ENCODE results near the gene RAMP2.
"Not testable (repeated sequence)": the region's sequence is repeated elsewhere in the genome, so short reads cannot be mapped to it uniquely, and the experiment has no call there.

The RAMP2 gene

GRCh38 chr17:42754782-42755181 lies 6.2 kb upstream of the RAMP2 start:
- no peak for TF ChIP-seq SUZ12 (IDR thresholded peaks at IDR 0.05; ENCODE audit: extremely low read depth, insufficient read depth, insufficient read length)
- no peak for TF ChIP-seq YY1 (IDR thresholded peaks at IDR 0.05; ENCODE audit: insufficient read depth, insufficient read length)
- no peak for TF ChIP-seq ZNF274 (IDR thresholded peaks at IDR 0.05; ENCODE audit: low read depth, low read length)
- Histone ChIP-seq H3K9ac (ENCODE audit: insufficient read length, low read depth) (no peak overlapping the region), H3K27me3 (ENCODE audit: insufficient read depth, insufficient read length) (peaks cover 5% of the 10 kb centered on the region), H3K4me1 (ENCODE audit: insufficient read depth, insufficient read length) (no peaks in the 10 kb centered on the region), H3K4me3 (ENCODE audit: insufficient read length, low read depth) (no peak overlapping the region), H3K9me3 (ENCODE audit: insufficient read depth, low read length) (no peaks in the 10 kb centered on the region), H3K36me3 (ENCODE audit: insufficient read depth, insufficient read length, low read length) (no peaks in the 10 kb centered on the region)
- DNase-seq (ENCODE audit: low read depth, low spot score) = no peak

GRCh38 chr17:42759982-42760651 lies 910 bp upstream of the RAMP2 start:
- Histone ChIP-seq H3K9me3 (ENCODE audit: insufficient read depth, low read length) (no peaks in the 10 kb centered on the region), H3K4me3 (ENCODE audit: insufficient read length, low read depth) (peak overlapping the region; percentile 45), H3K36me3 (ENCODE audit: insufficient read depth, insufficient read length, low read length) (no peaks in the 10 kb centered on the region), H3K9ac (ENCODE audit: insufficient read length, low read depth) (peak overlapping the region; percentile 78), H3K4me1 (ENCODE audit: insufficient read depth, insufficient read length) (peaks cover 12% of the 10 kb centered on the region), H3K27me3 (ENCODE audit: insufficient read depth, insufficient read length) (peaks cover 29% of the 10 kb centered on the region)
- no peak for DNase-seq (ENCODE audit: low read depth, low spot score)
- no peak for TF ChIP-seq SUZ12 (IDR thresholded peaks at IDR 0.05; ENCODE audit: extremely low read depth, insufficient read depth, insufficient read length)
- no peak for TF ChIP-seq YY1 (IDR thresholded peaks at IDR 0.05; ENCODE audit: insufficient read depth, insufficient read length)
- no peak for TF ChIP-seq ZNF274 (IDR thresholded peaks at IDR 0.05; ENCODE audit: low read depth, low read length)

GRCh38 chr17:42761638-42762037 lies 611 bp downstream of the RAMP2 start:
- Histone ChIP-seq H3K4me3 (ENCODE audit: insufficient read length, low read depth) (peak overlapping the region; percentile 45), H3K27me3 (ENCODE audit: insufficient read depth, insufficient read length) (peaks cover 29% of the 10 kb centered on the region), H3K36me3 (ENCODE audit: insufficient read depth, insufficient read length, low read length) (no peaks in the 10 kb centered on the region), H3K4me1 (ENCODE audit: insufficient read depth, insufficient read length) (peaks cover 12% of the 10 kb centered on the region), H3K9ac (ENCODE audit: insufficient read length, low read depth) (peak overlapping the region; percentile 78), H3K9me3 (ENCODE audit: insufficient read depth, low read length) (no peaks in the 10 kb centered on the region)
- DNase-seq (ENCODE audit: low read depth, low spot score) = no peak
- no peak for TF ChIP-seq YY1 (IDR thresholded peaks at IDR 0.05; ENCODE audit: insufficient read depth, insufficient read length)

GRCh38 chr17:42766124-42766523 lies 5.1 kb downstream of the RAMP2 start:
- no peaks in the 10 kb centered on the region for H3K9me3 ChIP-seq (ENCODE audit: insufficient read depth, low read length)
- TF ChIP-seq YY1 (IDR thresholded peaks at IDR 0.05; ENCODE audit: insufficient read depth, insufficient read length) = no peak
- no peak for TF ChIP-seq ZNF274 (IDR thresholded peaks at IDR 0.05; ENCODE audit: low read depth, low read length)
- no peak for TF ChIP-seq SUZ12 (IDR thresholded peaks at IDR 0.05; ENCODE audit: extremely low read depth, insufficient read depth, insufficient read length)
- no peaks in the 10 kb centered on the region for H3K36me3 ChIP-seq (ENCODE audit: insufficient read depth, insufficient read length, low read length)
- peaks cover 12% of the 10 kb centered on the region for H3K4me1 ChIP-seq (ENCODE audit: insufficient read depth, insufficient read length)
- H3K27me3 ChIP-seq (ENCODE audit: insufficient read depth, insufficient read length) = peaks cover 13% of the 10 kb centered on the region
- no peak overlapping the region for H3K9ac ChIP-seq (ENCODE audit: insufficient read length, low read depth)
- no peak for DNase-seq (ENCODE audit: low read depth, low spot score)
- no peak overlapping the region for H3K4me3 ChIP-seq (ENCODE audit: insufficient read length, low read depth)

- no peak for DNase-seq (ENCODE audit: low read depth, low spot score)
- H3K9ac ChIP-seq (ENCODE audit: insufficient read length, low read depth) = no peak overlapping the region
- H3K27me3 ChIP-seq (ENCODE audit: insufficient read depth, insufficient read length) = no peaks in the 10 kb centered on the region
- no peak overlapping the region for H3K4me3 ChIP-seq (ENCODE audit: insufficient read length, low read depth)
- H3K9me3 ChIP-seq (ENCODE audit: insufficient read depth, low read length) = no peaks in the 10 kb centered on the region
- TF ChIP-seq YY1 (IDR thresholded peaks at IDR 0.05; ENCODE audit: insufficient read depth, insufficient read length) (no peak), ZNF274 (IDR thresholded peaks at IDR 0.05; ENCODE audit: low read depth, low read length) (no peak), SUZ12 (IDR thresholded peaks at IDR 0.05; ENCODE audit: extremely low read depth, insufficient read depth, insufficient read length) (no peak)
- peaks cover 2% of the 10 kb centered on the region for H3K4me1 ChIP-seq (ENCODE audit: insufficient read depth, insufficient read length)
- no peaks in the 10 kb centered on the region for H3K36me3 ChIP-seq (ENCODE audit: insufficient read depth, insufficient read length, low read length)
Measured at GRCh38 chr17:42767512-42767911, 6.5 kb downstream of the RAMP2 start.

DNA sequence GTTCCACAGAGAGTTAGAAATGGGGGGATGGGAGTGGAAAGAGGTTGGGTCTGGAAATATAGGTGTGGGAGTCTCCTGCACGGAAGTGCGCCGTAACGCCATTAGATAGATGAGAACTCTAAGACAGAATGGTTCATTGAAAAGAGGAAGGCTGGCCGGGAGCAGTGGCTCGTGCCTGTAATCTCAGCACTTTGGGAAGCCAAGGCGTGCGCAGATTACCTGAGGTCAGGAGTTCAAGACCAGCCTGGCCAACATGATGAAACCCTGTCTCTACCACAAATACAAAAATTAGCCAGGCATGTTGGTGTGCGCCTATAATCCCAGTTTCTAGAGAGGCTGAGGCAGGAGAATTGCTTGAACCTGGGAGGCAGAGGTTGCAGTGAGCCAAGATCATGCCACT lies 7.0 kb downstream of the RAMP2 start:
- H3K27me3 ChIP-seq (ENCODE audit: insufficient read depth, insufficient read length); H3K9ac ChIP-seq (ENCODE audit: insufficient read length, low read depth); DNase-seq (ENCODE audit: low read depth, low spot score); H3K9me3 ChIP-seq (ENCODE audit: insufficient read depth, low read length); H3K4me1 ChIP-seq (ENCODE audit: insufficient read depth, insufficient read length); H3K36me3 ChIP-seq (ENCODE audit: insufficient read depth, insufficient read length, low read length); H3K4me3 ChIP-seq (ENCODE audit: insufficient read length, low read depth): not testable (repeated sequence)

- H3K4me3 ChIP-seq (ENCODE audit: insufficient read length, low read depth); H3K4me1 ChIP-seq (ENCODE audit: insufficient read depth, insufficient read length); DNase-seq (ENCODE audit: low read depth, low spot score); H3K36me3 ChIP-seq (ENCODE audit: insufficient read depth, insufficient read length, low read length); H3K9me3 ChIP-seq (ENCODE audit: insufficient read depth, low read length); H3K27me3 ChIP-seq (ENCODE audit: insufficient read depth, insufficient read length); H3K9ac ChIP-seq (ENCODE audit: insufficient read length, low read depth): not testable (repeated sequence)
Measured at GRCh38 chr17:42769964-42770363, 8.9 kb downstream of the RAMP2 start.

- Histone ChIP-seq H3K9me3 (ENCODE audit: insufficient read depth, low read length) (no peaks in the 10 kb centered on the region), H3K36me3 (ENCODE audit: insufficient read depth, insufficient read length, low read length) (peaks cover 36% of the 10 kb centered on the region), H3K9ac (ENCODE audit: insufficient read length, low read depth) (peak overlapping the region; percentile 97), H3K4me3 (ENCODE audit: insufficient read length, low read depth) (peak overlapping the region; percentile 88), H3K27me3 (ENCODE audit: insufficient read depth, insufficient read length) (no peaks in the 10 kb centered on the region), H3K4me1 (ENCODE audit: insufficient read depth, insufficient read length) (peaks cover 6% of the 10 kb centered on the region)
- TF ChIP-seq SUZ12 (IDR thresholded peaks at IDR 0.05; ENCODE audit: extremely low read depth, insufficient read depth, insufficient read length) = no peak
- no peak for TF ChIP-seq YY1 (IDR thresholded peaks at IDR 0.05; ENCODE audit: insufficient read depth, insufficient read length)
- TF ChIP-seq ZNF274 (IDR thresholded peaks at IDR 0.05; ENCODE audit: low read depth, low read length) = no peak
- DNase-seq (ENCODE audit: low read depth, low spot score) = no peak
Measured at GRCh38 chr17:42772945-42773289, 11.9 kb downstream of the RAMP2 start.

Measured in NT2/D1 (cell line).